ENCODE measurements around the gene ZNF362.

GRCh38 chr1:33272930-33273329, 16.6 kb downstream of the ZNF362 start:
- TF ChIP-seq ZFP69B (tag by site-specific recombination; IDR thresholded peaks at IDR 0.05) (no peak), ZNF404 (tag by site-specific recombination; IDR thresholded peaks at IDR 0.05) (no peak), ZNF670 (tag by site-specific recombination; IDR thresholded peaks at IDR 0.05; ENCODE audit: low read depth) (no peak), ZNF221 (tag by site-specific recombination; IDR thresholded peaks at IDR 0.05; ENCODE audit: borderline replicate concordance) (no peak), ZBTB26 (tag by site-specific recombination; optimal IDR thresholded peaks at IDR 0.05) (no peak), CTCF (tag by site-specific recombination; IDR thresholded peaks at IDR 0.05) (no peak), ZNF501 (tag by site-specific recombination; IDR thresholded peaks at IDR 0.05) (no peak), SP2 (tag by site-specific recombination; IDR thresholded peaks at IDR 0.05) (no peak), ZNF114 (tag by site-specific recombination; IDR thresholded peaks at IDR 0.05) (no peak), REST (tag by site-specific recombination; IDR thresholded peaks at IDR 0.05) (no peak), ZNF660 (tag by site-specific recombination; IDR thresholded peaks at IDR 0.05) (no peak), KLF16 (tag by site-specific recombination; IDR thresholded peaks at IDR 0.05) (no peak), ZNF184 (tag by site-specific recombination; IDR thresholded peaks at IDR 0.05) (no peak), ZNF837 (tag by site-specific recombination; IDR thresholded peaks at IDR 0.05) (no peak)

All from HEK293 (cell line).